Measurements from ENCODE around the gene RUFY3.

Gene RUFY3

DNA sequence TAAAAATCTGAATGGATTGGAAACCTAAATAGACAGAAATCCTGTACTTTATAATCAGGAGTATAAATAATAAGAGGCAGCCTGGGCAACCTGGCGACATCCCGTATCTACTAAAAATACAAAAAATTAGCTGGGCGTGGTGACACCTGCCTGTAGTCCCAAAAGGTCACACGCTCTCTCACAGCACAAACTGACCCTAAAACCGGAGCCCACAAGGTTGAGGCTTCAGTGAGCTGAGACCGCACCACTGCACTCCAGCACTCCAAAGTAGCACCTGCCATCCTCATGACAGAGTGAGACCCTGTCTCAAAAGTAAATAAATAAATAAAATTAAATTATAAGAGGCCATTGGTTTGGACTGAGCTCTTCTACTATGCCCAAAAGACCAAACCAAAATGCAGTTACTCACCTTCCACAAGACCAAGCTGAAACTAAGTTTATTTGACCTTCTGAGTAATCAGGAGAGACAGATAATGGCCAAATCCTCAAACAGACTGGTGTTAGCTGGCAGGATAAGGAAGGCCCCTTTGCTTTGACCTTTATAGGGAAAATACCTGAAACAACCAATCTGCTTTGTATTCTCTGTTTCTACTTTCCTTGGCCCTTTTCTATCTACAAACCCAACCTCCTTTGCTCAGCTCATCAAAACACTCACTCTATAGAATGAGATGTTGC is 121.1 kb downstream of the RUFY3 start:
- Histone ChIP-seq H3K27me3 (ENCODE audit: insufficient read depth, low read depth, severe bottlenecking) (no peaks in the 10 kb centered on the region), H3K27ac (no peak overlapping the region), H3K36me3 (no peaks in the 10 kb centered on the region), H3K9me3 (ENCODE audit: severe bottlenecking) (no peaks in the 10 kb centered on the region), H3K4me3 (ENCODE audit: low read depth, low read length) (no peak overlapping the region)
- no peak for DNase-seq
- TF ChIP-seq, protein P1, sequence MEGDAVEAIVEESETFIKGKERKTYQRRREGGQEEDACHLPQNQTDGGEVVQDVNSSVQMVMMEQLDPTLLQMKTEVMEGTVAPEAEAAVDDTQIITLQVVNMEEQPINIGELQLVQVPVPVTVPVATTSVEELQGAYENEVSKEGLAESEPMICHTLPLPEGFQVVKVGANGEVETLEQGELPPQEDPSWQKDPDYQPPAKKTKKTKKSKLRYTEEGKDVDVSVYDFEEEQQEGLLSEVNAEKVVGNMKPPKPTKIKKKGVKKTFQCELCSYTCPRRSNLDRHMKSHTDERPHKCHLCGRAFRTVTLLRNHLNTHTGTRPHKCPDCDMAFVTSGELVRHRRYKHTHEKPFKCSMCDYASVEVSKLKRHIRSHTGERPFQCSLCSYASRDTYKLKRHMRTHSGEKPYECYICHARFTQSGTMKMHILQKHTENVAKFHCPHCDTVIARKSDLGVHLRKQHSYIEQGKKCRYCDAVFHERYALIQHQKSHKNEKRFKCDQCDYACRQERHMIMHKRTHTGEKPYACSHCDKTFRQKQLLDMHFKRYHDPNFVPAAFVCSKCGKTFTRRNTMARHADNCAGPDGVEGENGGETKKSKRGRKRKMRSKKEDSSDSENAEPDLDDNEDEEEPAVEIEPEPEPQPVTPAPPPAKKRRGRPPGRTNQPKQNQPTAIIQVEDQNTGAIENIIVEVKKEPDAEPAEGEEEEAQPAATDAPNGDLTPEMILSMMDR (IDR thresholded peaks at IDR 0.05; ENCODE audit: low read depth, low read length) = no peak

DNA sequence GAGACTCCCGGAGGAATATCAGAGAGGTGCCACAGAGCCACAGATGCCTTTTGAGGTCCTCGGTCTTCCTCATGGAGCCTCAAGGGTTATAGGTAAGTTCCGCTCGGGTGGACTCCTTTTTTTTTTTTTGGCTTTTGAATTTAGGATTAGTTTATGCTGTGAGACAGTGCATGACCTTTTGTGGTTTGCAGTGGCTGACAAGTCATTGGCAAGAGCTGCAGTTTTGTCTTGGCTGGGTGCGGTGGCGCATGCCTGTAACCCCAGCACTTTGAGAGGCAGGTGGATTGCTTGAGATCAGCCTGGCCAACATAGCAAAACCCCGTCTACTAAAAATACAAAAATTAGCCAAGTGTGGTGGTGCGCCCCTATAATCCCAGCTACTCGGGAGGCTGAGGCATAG is 122.4 kb downstream of the RUFY3 start:
- Histone ChIP-seq H3K27ac (0 out of 2 replicates have a peak overlapping the region, but pooled peaks have one; percentile 36), H3K4me3 (ENCODE audit: low read depth, low read length) (no peak overlapping the region), H3K27me3 (ENCODE audit: insufficient read depth, low read depth, severe bottlenecking) (no peaks in the 10 kb centered on the region), H3K36me3 (no peaks in the 10 kb centered on the region), H3K9me3 (ENCODE audit: severe bottlenecking) (no peaks in the 10 kb centered on the region)
- TF ChIP-seq, protein P1 (IDR thresholded peaks at IDR 0.05; ENCODE audit: low read depth, low read length) = no peak
- DNase-seq = no peak

DNA sequence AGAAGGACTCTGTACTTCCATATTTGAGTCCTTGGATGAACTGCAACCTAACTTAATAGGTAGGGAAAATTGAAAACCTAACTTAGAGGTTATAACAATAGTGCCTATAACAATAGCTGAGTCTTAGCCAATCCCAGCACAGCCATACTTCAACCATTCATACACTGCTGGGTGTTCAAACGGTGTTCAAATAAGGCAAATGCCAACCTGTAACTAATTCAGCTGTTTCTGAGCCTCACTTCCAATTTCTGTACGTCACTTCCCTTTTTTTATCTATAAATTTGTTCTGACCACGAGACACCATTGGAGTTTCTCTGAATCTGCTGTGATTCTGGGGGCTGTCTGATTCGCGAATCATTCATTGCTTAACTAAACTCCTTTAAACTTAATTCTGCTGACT is 127.5 kb downstream of the RUFY3 start:
- H3K36me3 ChIP-seq = no peaks in the 10 kb centered on the region
- no peak overlapping the region for H3K4me3 ChIP-seq (ENCODE audit: low read depth, low read length)
- no peak overlapping the region for H3K27ac ChIP-seq
- TF ChIP-seq, protein P1 (IDR thresholded peaks at IDR 0.05; ENCODE audit: low read depth, low read length) = no peak
- H3K27me3 ChIP-seq (ENCODE audit: insufficient read depth, low read depth, severe bottlenecking) = no peaks in the 10 kb centered on the region
- H3K9me3 ChIP-seq (ENCODE audit: severe bottlenecking) = no peaks in the 10 kb centered on the region
- no peak for DNase-seq

DNA sequence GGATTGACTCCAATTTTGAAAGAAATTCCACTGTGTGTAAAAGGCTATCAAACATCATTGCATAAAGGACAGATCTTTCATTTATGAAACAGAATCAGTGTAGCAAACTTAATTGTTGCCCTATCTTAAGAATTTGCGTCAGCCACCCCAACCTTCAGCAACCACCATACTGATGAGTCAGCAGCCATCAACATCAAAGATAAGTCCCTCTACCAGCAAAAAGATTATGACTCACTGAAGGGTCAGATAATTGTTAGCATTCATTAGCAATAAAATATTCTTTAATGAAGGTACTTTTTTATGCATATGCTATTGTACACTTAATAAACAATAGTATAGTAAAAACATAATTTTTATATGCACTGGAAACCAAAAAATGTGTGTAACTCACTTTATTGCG is 133.7 kb downstream of the RUFY3 start:
- DNase-seq = no peak
- Histone ChIP-seq H3K36me3 (no peaks in the 10 kb centered on the region), H3K4me3 (ENCODE audit: low read depth, low read length) (no peak overlapping the region), H3K9me3 (ENCODE audit: severe bottlenecking) (no peaks in the 10 kb centered on the region), H3K27ac (no peak overlapping the region), H3K27me3 (ENCODE audit: insufficient read depth, low read depth, severe bottlenecking) (no peaks in the 10 kb centered on the region)
- TF ChIP-seq, protein P1 (IDR thresholded peaks at IDR 0.05; ENCODE audit: low read depth, low read length) = no peak

Measured in WERI-Rb-1 (cell line).